GM19328 (cell line): ENCODE results near the gene PLEKHM3.

Source experiments
- ATAC-seq: cut with Tn5 transposase; IDR thresholded peaks from one replicate; pipeline ENCODE4 v1.9.1; 2021; ENCODE audit warnings: mild to moderate bottlenecking, moderate library complexity; ENCODE audit not compliant: unreplicated experiment

Gene PLEKHM3

DNA sequence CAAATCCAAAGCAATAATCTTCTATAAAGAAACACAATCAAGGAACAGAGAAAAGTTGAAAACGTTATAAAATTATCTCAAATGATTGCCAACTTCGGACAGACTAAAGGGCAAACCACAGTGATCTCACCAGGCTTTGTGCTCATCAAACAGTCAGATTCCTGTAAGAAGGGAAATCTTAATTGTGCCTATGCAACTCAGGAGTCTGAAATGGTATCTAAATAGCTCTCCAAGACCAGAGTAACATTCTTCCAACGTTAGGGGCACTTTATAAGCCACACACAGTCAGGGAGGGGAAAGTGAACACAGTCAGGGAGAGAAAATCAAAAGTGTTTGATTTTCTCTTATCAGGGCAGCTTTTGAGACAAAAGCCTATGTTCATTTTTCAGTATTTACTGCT is 29.4 kb downstream of the PLEKHM3 start:
- ATAC-seq: no peak

DNA sequence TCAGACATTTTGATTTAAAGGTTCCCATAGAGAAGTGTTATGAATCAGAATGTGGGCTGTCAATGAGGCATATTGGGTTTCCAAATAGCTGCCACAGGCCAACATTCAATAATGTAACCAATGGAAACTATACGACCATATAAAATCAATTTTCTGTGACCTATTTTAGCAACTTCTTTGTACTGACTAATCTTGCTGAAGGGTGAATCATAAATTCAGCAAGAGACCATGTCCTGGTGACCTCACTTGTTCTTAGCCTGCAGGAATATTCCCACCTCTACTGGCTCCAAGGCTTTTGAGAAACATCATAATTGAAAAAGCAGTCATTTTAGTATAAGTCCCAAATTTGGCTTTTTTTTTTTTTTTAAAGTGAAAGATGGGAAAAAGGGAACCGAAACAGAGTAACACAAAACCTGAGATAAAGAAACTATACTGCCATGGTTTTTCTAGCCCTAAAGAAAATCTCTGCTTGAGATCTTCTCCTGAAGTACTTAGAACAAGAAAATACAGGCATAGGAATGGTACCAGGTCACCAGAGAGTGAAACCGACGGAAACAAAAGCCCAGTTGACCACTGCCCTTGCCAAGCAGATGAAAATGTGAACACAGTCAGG is 32.1 kb downstream of the PLEKHM3 start:
- ATAC-seq: no peak

DNA sequence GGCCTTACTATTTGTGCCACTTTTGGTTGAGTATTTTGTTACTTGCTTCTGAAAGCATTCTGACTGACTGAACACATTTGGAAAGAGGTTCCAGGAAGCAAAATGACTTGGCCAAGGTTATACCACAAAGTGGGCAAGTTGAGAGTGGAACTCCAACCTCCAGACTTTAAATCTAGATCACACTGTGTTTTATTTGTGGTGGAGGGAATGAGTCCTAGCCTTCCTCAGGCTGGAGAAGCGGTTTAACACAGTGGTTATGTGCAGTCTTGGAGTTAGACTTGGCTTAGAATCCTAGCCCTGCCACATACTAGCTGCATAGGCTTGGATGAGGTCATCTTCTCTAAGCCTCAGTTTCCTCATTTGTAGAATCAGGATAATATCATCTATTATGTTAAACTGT is 33.4 kb downstream of the PLEKHM3 start:
- ATAC-seq: no peak

DNA sequence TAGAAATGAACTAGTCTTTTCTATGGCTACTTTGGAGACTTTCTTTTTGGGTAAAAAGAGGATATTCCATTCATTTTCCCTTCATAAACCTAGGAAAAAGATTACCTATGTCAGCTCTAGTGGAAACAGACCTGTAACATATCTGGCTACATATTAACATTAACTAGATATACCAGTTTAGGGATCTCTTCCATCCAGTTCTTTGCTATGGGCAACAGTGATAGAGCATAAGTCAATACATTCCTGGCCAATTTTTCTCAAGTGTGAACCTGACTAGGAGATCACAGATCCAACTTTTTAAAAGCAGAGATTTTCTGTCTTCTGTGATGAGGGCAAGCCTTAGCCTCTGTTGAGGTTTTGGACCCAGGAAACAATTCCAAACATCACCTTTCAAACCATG is 34.5 kb downstream of the PLEKHM3 start:
- ATAC-seq: no peak

DNA sequence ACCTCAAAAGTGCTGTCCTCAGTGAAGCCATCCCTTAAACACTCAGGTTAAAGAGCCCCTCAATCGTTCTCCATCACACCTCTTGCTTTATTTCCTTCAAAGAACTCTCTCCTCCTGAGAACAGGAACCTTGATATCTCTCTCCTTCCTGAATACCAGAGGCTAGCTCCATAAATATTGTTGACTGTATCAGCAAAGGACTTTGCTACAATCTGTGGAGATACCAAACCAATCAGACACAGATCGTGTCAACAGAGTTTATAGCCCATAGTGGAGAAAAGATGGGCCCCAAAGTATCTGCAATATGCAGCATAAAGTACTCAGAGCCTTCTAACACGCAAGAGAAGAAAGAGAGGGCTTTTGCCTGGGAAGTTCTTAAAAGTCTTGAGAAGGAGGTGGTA is 36.4 kb downstream of the PLEKHM3 start:
- no peak for ATAC-seq

DNA sequence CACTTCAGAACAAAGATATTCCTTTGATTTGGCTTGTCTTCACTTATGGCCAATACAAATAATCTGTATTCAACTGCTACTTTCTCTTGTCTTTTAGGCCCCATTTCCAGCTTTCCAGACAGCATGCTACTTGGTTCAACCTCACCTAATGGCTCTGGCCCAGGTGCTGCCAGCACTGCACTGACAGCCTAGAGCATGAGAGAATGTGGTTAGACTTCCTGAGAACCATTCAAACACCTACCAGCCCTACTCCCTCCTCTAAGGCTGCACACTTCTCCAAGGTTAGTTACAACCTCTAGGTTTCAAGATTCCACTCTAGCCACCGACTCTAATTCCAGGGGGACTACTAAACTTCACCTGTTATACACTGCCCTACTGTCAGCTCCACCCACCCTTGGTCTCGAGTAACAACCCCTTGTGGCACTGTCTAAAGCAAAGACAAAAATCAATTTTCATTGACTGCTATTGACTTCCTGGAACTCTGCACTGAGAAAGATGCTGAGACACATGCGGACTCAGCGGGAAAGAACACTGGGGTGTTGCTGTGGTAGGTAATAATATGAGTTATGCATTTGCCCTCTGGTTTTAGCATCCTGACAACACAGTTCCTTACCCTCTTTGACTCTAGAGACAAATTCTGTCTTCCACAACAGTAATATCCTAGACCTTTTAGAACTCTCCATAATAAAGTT is 38.2 kb downstream of the PLEKHM3 start:
- no peak for ATAC-seq

DNA sequence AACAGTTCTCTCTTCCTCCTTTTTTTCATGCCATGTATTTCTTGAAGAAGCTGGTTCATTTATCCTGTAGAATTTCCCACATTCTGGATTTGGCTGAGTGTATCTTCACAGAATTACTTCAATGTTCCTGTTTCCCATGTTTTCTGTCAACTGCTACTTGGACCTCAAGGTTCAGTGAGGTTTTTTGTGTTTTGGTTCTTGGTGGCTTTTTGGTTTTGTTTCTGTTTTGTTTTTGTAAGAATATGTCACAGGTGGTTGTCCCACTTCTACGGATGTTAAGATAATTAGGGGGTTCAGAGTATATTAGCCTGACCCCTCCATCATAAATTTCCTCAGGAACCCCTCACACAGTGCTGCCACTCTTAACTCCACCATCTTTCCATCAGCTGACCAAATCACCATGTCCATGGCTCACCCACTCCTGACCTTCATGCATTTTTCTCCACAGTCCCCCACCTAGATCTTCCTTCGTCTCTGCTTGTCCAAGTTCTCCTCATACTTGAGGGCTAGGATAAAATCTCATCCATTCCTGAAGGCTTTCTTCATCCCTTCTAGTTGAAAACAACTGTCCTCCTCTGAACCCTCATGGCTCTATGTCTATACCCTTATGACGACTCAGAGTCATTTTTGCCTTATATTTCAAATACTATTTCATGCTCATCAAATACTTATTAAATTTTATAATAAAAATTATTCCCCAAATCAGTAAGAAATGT is 40.4 kb downstream of the PLEKHM3 start:
- ATAC-seq: no peak

DNA sequence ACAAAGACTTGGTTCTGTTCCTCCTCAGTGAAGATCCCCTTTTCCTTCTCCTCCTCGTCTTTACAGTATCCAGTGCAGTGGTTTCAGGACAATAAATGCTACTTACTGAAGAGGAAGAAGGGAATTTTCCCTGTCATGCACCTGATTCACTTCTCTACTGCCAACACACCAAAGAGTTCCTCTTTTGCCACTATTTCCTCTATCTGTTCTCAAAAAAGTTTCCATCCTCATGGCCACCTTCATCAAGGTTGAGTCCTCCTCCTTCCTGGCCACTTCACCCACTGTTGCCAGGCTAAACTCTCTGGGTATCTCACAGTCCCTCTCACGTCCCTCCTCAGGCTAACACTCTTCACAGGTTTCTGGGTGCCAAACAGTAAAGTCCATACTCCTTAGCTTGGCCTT is 41.7 kb downstream of the PLEKHM3 start:
- peak; percentile 49 for ATAC-seq

DNA sequence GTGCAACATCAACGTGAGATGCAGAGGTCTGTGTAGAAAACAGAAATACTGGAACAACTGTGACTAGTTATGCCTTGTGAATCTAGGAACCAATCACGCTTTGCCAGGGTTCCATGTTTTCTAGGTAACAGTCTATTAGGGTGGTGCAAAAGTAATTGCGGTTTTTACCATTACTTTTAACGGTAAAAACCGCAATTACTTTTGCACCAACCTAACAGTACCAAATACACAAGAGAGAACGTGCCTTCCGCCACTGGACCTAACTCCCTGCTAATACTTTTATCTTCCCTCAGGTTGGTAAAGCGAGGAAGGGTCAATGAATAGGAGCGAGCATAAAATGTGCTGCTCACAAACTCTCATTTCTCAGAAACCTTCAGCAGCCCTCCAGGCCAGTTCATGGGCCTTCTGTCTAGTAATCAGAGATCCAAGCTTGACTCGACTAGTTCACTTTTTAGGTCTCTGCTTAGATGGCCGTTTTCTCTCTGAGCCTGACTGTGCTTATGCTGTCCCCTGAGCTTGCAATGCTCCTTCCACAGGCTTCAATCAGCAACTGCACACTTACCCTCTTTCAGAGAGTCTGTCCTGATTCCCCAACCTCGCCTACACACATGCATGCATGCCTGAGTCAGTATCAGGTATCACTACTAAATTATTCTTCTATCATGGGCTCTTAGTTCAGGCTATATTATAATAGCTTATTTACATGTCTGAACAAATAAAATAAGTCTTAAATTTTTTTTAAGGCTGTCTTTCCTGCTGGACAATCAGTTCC is 47.0 kb downstream of the PLEKHM3 start:
- no peak for ATAC-seq

DNA sequence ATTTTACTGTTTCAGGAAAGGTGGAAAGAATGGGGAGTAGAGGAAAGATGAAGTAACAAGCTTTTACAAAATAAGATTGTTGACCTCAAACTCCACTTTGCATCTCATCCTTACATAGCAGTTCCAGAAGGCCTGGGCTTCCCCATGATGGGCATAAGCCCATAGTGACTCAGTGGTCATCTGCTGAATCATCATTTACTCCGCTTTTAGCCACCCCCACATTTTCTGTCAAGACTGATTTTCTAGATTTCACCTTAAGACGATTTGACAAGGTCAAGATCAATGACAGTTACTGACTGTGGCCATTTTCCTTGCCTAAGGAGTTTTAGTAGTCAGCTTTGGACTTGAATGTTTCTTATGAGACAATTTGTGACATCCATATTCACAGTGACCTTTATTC is 49.4 kb downstream of the PLEKHM3 start:
- no peak for ATAC-seq

DNA sequence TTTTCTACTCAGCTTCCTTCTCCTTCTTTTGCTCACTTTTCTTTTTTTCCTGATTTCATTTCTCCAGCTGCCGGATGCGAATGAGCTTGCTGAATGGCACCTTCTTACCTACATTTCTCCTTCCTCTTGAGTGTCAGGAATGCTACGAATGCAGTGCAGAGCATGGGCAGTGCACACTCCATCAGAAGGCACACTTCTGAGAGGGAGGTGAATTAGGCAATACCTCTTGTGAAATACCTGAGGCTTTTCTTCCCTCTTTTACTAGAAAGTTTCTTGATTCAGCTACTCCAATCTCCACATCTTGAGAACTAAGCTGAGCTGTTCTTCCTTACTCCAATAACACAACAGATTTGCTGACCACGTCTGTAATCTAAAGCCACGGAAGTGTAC is 51.1 kb downstream of the PLEKHM3 start:
- no peak for ATAC-seq

DNA sequence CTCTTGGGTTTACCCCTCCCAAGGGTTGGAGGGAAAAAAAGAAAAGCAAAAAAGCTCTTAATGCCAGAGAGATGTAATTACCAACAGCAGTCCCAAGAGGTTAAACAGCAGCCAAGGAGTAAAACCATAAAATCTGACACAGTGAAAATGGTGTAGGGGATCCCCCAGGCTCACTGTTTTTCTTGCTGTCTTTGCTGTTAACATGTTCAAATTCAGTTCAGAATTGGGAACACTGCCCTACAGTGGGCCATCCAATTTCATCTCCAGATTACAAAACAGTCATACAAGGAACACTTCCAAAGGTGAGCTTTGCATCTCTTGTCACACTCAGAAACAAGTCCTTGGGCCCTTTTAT is 54.5 kb downstream of the PLEKHM3 start:
- ATAC-seq: no peak

DNA sequence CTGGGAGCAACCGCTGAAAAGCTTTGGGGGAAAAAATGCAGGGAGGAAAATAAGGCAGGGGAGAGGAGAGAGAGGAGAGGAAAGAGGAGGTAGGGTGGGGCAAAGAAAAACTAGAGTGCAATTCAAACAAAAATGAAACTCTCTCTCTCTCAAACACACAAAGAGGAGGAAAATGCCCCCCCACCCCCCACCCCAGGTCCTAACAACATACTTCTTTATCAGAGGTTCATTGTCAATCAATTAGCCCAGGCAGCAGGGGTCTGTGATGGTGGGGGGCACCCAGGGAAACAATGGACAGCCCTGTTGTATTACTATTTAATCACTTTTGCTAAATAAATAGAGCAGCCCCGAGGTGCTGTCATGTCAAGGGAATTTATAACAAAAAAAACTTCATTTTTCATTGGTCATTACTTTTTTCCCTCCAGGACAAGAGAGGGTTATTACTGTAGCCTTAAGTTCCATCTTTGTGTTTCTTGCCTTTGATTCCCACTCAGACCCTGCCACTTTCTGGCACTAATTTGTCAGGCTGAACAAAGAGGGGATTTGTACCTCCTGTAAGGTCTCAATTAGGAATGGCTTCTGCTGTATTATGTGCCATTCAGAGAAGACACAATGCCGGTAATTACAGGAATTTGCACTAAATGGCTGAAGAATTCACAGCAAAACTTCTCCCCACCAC is 55.0 kb downstream of the PLEKHM3 start:
- no peak for ATAC-seq

DNA sequence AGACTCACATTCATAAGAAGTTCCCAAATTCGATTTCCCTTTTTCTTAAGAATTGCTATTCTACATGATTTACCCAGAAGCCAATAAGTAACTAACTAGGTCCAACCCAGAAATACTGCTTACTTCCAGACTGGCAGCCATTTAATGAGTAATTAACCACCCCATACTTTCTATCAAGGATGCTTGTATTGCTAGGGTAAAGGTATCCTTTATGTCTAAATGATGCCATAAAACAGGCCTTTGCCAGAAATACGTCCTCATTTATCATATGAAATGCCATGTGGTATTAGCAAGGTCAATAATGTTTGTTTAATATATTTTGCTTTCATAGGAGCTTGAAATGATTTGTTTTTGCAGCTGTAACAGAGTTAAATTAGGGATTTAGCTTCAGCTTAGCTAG is 56.1 kb downstream of the PLEKHM3 start:
- ATAC-seq: no peak

DNA sequence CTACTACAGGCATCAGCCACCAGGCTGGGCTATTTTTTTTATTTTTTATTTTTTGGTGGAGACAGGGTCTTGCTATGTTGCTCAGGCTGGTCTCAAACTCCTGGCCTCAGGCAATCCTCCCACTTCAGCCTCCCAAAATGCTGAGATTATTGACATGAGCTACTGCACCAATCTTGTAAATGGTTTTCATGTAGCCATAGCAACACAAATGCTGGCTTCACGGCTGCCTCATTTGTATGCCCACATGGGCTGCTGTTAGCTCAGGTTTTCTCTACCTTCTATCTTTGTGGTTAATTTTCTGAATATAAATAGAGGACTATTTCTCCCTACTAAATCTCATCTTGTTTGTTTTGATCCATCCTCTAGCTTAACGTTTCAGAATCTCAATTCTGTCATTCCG is 58.2 kb downstream of the PLEKHM3 start:
- ATAC-seq: no peak

DNA sequence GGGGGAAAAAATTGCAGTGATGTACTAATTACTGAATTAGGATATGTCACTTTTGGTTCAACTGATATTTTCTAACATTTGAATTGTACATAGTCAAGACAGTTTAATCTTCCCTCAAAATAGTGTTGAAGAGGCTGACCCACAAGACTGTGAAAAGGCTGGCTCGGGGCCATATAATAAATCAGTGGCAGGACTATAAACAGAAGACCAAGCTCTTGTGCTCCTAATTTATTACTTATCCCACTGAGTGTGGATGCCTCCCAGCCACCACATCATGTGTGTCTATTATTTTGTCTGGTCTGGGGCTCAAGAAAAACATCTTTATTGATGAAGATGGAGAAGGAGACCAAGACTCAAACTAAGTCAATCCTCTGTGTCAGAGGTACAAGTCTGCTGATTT is 64.4 kb downstream of the PLEKHM3 start:
- no peak for ATAC-seq

DNA sequence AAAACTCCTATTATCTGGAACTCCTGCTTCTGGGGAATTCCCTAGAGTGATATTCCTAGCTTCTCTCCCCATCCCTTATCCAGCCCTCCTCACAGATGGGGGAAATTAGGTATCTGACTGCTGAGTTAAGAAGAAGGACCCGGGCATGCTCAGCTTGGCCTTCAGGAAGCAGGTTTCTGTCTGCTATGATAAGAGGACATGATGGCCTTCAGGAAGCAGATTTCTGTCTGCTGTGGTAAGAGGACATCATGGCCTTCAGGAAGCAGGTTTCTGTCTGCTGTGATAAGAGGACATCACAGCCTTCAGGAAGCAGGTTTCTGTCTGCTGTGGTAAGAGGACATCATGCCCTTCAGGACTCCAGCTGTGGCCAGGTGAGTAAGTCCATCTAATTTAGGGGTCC is 65.2 kb downstream of the PLEKHM3 start:
- ATAC-seq: no peak

DNA sequence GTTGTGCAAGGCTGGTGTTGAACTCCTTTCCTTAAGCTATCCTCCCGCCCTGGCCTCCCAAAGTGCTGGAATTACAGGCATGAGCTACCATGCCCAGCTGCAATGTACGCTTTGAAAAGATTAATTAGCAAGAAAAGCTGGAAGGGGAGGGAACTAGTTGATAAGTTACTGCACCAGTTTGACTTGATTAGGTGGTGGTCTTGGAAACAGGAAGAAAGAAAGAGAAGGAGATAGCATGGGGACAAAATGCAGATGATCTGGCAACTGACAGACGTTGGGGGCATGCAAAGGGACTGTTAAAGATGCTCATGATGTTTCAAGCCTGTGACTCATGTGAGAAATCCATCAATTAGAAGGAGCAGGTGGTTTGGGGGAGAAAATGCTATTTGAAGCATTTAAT is 68.6 kb downstream of the PLEKHM3 start:
- ATAC-seq: no peak

DNA sequence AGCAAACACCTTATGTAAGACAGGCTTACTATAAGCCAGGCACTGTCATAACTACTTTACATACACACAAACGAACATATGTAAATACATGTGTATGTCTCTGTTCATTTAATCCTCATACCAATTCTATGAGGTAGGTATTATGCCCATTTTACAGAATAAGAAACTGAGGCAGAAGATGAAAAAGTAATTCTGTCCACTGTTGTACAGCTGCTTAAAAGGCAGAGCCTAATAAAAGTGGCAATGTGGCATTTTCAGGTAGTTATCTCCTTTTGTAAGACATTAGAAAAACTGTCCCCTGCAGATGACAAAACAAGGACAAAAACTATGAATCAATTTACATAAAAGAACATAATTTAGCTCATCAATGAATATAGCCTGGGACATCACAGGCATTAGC is 69.9 kb downstream of the PLEKHM3 start:
- ATAC-seq: no peak

DNA sequence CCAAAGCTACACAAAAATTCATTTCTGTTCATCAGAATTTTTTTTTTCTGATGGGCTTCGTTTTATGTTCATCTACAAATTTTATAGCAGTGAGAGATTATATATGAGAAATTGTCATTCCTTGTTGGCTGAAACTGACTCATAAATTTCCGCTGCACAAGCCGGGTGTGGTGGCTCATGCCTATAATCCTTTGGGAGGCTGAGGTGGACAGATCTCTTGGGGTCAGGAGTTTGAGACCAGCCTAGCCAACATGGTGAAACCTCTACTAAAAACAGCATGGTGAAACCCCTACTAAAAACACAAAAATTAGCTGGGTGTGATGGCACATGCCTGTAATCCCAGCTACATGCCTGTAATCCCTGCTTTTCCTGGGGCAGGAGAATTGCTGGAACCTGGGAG is 72.0 kb downstream of the PLEKHM3 start:
- no peak for ATAC-seq
